Central memory CD4-positive, alpha-beta T cell (primary cell): ENCODE results near the gene CDH20.

ENCODE experiments used
- DNase-seq: peaks from one replicate; pipeline ENCODE4 v3.0.0; 2022

The CDH20 gene

DNA sequence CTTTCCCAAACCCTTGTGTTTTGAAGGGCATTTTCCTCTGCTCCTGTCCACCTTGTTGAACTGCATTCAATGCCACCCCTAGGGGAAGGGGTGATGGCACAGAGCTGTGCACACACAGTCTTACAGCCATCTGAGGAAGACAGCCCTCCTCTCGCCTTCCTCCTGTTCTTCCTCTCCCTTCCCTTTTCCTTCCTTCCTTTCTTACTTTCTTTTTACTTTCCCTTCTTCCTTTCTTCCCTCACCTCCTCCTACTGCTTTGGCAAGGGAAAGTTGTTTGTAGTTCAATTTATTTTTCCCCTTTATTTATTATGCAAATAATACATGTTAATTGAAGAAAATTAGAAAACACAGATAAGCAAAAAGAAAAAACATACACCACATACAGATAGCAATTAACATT, 99.4 kb downstream of the CDH20 start:
- DNase-seq, result no peak

DNA sequence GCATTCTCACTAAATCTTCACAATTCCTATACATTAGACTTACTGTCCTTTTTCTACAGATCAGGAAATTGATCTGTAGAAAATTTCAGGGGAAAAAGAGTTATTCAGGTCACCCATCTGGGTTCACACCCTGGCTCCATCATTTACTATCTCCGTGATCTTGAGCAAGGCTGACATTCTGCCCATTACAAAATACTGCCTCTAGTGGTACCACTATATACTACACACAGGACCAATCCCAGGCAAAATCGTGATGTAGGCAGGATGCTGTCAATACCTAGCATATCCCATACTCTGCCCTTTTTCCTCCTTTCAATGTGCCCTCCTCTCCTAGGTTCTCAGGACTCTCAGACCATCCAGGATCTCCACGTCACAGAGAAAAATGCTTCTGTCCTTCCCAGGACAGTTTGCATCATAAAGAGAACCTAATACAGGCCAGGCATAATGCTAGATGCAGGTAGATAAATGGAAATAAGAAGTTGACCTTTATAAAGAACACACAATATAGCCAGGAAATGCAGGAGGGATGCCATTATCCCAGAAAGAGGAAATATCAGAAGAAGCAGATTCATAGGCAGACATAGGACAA, 101.9 kb downstream of the CDH20 start:
- DNase-seq, result no peak

DNA sequence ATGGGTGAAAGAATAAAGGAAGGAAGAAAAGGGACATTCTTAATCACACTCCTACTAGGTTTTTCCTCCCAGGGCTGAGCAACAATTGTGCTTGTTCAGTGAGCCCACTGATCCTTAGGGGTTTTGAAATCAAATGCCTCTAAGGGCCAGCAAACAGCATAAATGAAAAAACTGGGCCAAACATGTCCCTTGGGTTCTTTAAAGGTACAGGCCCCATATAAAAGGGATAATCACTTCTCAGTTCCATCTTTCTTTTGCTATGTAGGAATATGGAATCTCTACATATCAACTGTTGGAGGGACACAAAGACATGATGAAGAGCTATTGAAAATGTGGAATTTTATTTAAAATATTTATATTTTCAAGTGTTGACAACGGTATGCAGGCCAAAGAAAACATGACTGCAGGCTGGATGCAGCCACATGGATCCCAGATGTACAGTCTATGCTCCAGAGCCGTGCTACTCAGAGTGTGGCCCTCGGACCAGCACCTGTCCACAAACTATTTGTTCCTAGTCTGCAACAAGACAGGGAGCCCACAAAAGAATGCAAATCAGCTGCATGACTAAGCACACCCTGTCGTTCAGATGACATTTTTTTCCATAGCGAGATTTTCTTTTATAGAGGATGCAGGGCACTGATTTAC, 110.0 kb downstream of the CDH20 start:
- DNase-seq, result no peak

DNA sequence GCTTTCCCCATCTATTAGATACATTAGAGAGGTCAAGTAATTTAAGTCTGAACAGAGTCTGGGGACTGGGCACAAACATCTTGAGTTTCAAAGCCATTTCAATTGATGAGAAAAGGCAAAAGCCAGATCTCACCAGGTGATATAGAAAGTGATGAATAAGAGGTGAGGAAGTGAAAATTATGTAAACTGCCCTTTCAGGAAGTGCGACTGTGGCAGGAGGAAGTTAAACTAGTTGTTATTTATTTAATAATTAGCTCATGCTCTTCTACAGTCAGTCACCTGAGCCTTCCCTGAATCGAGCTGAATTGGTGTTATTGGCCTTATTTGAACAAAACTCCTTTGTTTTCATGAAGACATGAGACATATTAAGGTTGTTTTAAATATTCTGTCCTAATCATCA, 115.1 kb downstream of the CDH20 start:
- no peak for DNase-seq

- no peak for DNase-seq
Measured at GRCh38 chr18:61459896-61460648, 126.8 kb downstream of the CDH20 start.

- no peak for DNase-seq
Measured at GRCh38 chr18:61464551-61465142, 131.4 kb downstream of the CDH20 start.

- no peak for DNase-seq
Measured at GRCh38 chr18:61466736-61467135, 133.5 kb downstream of the CDH20 start.

- DNase-seq, result no peak
Measured at GRCh38 chr18:61470031-61470674, 136.9 kb downstream of the CDH20 start.

DNA sequence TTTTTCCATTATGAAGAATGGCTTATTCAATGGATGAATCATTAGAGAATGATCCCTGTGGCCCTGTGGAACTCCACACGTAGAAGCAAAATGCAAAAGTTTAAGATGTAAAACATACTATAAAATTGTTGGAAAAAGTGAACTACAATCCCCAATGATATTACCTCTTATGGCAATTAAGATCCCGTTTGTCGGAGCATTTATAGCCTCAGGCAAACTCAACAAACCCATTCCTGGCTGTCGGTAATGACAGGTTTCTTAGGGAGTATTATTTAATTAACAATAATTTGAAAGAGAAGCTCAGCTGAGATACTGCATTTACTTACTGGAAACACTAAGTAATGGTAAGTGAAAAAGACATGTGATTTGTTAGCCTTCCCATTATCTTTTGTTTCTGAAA, 138.3 kb downstream of the CDH20 start:
- DNase-seq, result no peak

GRCh38 chr18:61471942-61472341, 138.7 kb downstream of the CDH20 start:
- no peak for DNase-seq

DNA sequence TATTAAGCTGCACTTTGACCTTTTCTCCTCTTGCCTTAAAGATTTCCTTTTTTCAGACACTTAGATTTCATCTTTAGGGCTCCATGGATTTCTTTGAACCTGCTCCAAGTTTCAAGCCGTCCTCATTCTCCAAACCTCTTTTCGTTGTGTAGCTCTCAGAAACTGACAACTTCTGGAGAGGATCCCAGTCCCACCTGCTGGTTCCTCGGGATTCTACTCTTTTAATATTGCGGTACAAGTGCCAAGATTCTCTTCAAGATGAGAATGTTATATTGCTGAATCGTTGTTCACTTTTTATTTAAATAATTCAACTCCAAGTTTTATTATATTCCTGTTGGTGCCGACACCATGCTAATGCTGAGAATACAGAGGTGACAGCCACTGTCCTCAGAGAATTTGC, 141.1 kb downstream of the CDH20 start:
- no peak for DNase-seq

- DNase-seq, result no peak
Measured at GRCh38 chr18:61474918-61475317, 141.7 kb downstream of the CDH20 start.

- DNase-seq, result no peak
Measured at GRCh38 chr18:61475931-61476330, 142.7 kb downstream of the CDH20 start.

GRCh38 chr18:61489334-61489733, 156.1 kb downstream of the CDH20 start:
- no peak for DNase-seq

GRCh38 chr18:61496374-61496773, 163.1 kb downstream of the CDH20 start:
- no peak for DNase-seq

GRCh38 chr18:61497422-61497821, 164.2 kb downstream of the CDH20 start:
- DNase-seq, result no peak

- DNase-seq, result no peak
Measured at GRCh38 chr18:61502472-61502871, 169.2 kb downstream of the CDH20 start.

DNA sequence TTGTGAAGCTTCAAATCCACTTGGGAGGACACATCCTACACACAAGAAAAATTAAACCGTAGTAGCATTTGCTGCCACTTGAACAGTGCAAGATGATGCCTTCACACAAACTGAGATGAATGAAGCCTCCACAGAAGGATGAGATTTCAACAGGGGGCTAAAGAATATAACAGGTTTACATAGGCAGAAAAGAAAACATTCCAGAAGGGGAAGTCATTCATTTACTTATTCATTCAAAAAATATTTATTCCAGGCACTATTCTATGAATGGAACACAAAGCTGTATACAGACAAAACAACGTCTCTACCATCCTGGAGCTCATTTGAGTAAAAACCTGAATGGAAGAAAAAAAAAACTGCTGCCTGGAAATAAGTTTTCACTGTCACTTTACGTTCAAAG, 170.5 kb downstream of the CDH20 start:
- no peak for DNase-seq

GRCh38 chr18:61528961-61529360, 195.7 kb downstream of the CDH20 start:
- no peak for DNase-seq

GRCh38 chr18:61530681-61531080, 197.5 kb downstream of the CDH20 start:
- no peak for DNase-seq

DNA sequence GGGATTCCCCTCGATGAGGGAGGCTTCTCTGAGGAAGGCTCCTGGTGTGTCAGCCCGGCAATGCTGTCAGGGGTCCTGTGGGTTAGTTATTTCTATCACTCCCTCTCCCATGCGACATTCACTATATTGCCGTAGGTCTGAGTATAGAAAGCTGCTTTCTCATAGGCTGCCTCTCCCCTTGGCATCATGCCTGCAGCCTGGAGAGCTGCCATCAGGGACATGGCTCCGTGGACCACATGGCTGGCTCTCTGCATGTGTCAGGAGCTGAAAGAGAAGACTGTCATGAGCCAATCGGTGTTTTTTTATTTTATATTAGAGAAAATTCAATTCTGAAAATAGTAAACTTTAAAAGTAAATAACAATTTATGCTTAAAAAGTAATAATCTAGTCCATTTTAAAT, 198.0 kb downstream of the CDH20 start:
- DNase-seq, result no peak

GRCh38 chr18:61531891-61532290, 198.7 kb downstream of the CDH20 start:
- DNase-seq, result no peak

DNA sequence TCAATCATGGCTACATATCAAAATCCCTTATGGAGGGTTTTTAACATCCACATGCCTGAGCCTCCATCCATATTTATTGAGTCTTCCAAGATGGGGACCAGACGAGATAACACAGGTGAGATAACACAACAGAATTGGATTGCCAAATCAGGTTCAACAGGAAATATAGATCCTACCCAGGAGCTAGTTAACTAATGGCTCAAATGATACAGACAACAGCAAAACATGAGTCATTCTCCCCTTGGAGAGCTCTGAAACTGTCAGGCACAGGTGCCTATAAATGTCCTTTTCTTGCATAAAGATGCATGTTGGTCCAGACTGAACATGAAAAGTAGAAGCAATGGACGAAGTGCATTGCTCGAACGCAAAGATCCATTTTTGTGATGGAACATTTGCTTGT, 202.2 kb downstream of the CDH20 start:
- no peak for DNase-seq
